NCI-H2196 (cell line): ENCODE results near the gene ANKRD42.
"Not testable (repeated sequence)": the region's sequence is repeated elsewhere in the genome, so short reads cannot be mapped to it uniquely, and the experiment has no call there.

Source experiments
- DNase-seq: peaks from one replicate; lab custom pipeline; 2025; ENCODE audit not compliant: unreplicated experiment; lab: John Stamatoyannopoulos, UW

ANKRD42 gene

GRCh38 chr11:83172551-83172950 lies 21.0 kb upstream of the ANKRD42 start:
- DNase-seq: no peak

DNA sequence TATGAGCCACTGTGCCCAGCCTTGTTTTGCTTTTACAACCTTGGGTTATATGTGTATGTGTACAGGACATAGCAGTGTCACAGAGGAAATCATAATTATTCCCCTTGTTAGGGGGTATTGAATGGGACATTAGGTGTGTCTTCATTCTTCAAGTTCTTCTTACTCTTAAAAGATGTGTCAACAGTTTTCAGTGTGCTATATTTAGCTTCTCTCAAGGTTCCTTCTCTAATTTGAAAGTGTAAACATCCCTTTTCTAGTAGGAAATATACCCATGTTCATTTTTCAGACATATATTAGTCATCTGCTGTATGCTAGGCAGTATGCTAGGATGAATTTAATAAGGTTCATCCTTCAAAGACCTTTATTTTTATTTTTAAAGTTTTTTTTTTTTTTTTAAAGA lies 19.5 kb upstream of the ANKRD42 start:
- no peak for DNase-seq

GRCh38 chr11:83175815-83176214 lies 17.7 kb upstream of the ANKRD42 start:
- DNase-seq: no peak

DNA sequence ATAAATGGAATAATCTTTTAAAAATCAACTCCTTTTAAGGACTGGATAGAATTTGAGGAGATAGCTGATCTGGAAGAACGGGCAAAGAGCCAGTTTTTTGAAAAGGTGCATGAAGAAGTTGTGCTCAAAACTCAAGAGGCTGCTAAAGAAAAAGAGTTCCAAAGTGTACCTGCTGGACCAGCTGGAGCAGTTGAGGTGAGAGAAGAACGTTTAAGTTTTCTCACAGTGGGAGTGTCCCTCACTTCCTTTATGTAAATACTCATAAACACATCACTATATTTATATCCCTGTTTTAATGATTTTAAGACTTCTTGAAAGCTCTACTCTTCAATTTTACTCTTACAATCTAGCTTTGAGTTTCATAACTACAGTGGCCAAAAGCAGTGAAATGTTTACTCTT lies 11.7 kb upstream of the ANKRD42 start:
- DNase-seq: no peak

GRCh38 chr11:83185767-83186166 lies 7.7 kb upstream of the ANKRD42 start:
- no peak for DNase-seq

GRCh38 chr11:83187465-83187864 lies 6.0 kb upstream of the ANKRD42 start:
- no peak for DNase-seq

- no peak for DNase-seq
Measured at GRCh38 chr11:83191491-83191890, 2.0 kb upstream of the ANKRD42 start.

DNA sequence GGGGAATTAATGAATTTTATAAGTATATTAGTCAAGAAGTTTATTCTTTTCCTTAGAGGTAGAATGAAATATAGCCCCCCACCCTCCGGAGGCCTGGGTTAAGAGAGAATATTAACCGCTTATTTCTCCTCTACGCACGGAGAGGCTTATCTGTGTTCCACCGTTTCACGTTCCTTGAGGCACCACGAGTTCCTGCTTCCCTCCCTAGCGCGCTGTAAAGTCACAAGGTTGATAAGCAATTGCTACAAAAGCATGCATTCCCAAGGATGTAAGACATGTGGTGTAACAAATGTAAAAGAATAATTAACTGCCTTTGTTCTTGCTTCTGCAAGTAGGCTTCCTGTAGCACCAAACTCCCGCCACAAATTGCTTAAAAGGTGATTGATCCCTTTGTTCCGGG lies 1.5 kb upstream of the ANKRD42 start:
- DNase-seq: no peak

GRCh38 chr11:83192606-83193245 lies 786 bp upstream of the ANKRD42 start:
- DNase-seq: no peak

GRCh38 chr11:83194281-83195142 lies 1.0 kb downstream of the ANKRD42 start:
- no peak for DNase-seq

DNA sequence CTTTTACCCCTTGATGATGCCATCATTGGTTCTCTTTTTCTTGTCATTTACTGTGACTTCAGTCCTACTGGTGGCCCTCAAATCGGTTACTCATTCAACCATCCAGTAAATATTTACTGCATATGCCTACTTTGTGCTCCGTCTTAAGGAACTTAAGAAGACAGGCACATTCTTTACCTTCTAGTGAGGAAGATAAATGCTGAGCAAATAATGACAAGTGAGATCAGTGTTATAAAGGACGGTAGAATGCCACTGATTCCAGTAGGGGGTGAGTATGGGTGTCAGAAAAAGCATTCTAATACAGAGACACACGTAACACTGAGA lies 1.6 kb downstream of the ANKRD42 start:
- DNase-seq: no peak

DNA sequence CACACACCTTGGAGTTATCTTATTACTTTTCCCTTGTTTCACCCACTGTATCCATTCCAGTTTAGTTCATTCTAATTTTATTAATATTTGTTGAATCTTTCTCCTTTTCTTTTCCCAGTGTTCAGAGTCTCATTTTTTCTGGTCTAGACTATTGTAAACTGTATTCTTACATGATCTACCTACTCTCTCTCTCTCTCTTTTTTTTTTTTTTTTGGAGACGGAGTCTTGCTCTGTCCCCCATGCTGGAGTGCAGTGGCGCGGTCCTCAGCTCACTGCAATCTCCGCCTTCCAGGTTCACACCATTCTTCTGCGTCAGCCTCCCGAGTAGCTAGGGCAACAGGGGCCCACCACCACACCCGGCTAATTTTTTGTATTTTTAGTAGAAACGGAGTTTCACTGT lies 2.1 kb downstream of the ANKRD42 start:
- DNase-seq: no peak

- no peak for DNase-seq
Measured at GRCh38 chr11:83200035-83200434, 6.5 kb downstream of the ANKRD42 start.

DNA sequence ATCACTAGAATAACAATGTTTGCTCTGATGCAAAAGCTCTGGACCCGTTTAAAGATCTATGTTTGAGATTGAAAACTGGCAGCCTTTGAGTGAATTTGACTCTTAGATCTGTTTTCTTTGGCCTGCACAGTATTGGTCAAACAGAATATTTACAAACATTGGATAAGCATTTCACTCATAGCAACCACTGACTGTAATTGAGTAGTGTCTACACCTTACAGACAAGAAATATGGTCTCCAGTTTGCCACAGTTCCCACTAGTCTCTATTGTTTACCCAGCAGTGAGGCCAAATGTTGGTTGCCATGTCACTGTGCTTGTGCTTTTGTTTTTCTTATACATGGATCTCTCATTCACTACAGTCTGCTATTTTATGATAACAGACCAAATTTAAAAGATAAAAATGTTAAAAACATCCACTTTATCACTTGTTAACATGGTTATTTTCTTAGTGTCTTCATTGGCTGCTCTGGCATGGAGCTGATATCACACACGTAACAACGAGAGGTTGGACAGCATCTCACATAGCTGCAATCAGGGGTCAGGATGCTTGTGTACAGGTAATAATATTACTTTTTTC lies 12.2 kb downstream of the ANKRD42 start:
- DNase-seq: no peak

DNA sequence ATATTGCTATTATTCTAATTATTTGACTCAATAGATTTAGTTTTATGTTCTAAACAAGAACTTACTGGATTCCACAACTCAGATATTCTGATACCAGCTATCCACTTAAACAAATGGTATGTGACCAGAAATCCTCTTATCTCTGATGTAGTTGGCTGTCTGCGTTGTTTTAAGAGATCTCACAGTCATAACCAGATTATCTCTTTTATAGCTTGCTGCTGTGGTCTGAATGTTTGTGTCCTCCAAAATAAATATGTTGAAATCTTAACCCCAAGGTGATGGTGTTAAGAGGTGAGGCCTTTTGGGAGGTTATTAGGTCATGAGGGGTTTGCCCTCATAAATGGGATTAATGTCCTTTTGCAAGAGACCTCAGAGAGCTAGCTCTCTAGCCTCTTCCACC lies 12.7 kb downstream of the ANKRD42 start:
- no peak for DNase-seq

- not testable (repeated sequence) for DNase-seq
Measured at GRCh38 chr11:83206771-83207382, 13.4 kb downstream of the ANKRD42 start.

GRCh38 chr11:83219095-83219494 lies 25.6 kb downstream of the ANKRD42 start:
- DNase-seq: peak; percentile 6

DNA sequence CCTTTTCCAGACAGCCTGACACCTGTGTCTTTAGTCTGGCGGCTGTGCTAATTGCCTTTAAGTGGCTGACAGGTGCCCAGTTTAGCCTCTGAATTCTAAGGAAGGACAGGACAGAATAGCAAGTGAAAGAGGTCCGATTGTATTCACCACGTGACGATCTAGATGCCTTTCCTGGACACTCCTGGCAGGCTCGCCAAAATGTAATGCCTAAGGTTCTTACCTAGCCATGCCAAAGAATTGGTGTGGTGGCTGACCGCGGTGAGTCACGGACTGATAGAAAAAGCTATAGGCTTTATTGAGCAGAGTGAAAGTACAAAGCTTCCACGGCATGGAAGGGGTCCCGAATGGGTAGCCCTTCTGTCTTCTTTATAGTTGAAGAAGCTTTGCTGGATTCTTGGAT lies 26.7 kb downstream of the ANKRD42 start:
- DNase-seq: peak; percentile 49

- DNase-seq: no peak
Measured at GRCh38 chr11:83221694-83222093, 28.2 kb downstream of the ANKRD42 start.

GRCh38 chr11:83222499-83222898 lies 29.0 kb downstream of the ANKRD42 start:
- DNase-seq: no peak

DNA sequence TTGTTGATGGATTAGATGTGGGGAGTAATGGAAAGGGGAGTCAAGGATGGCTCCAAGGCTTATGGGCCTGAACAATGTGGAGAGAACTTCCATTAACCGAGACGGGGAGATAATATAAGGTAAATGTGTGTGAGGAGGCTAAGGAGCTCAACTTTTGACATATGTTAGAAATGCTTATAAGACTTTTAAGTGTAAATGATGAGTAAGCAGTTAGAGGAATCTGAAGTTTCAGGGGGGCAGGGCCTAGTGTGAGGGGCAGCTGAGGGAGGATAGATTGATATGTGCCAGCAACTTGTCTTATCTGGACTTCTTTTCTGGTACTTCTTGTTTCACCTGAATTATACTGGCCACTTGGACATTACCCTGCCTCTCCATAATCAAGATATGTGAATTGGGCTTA lies 29.9 kb downstream of the ANKRD42 start:
- DNase-seq: no peak

DNA sequence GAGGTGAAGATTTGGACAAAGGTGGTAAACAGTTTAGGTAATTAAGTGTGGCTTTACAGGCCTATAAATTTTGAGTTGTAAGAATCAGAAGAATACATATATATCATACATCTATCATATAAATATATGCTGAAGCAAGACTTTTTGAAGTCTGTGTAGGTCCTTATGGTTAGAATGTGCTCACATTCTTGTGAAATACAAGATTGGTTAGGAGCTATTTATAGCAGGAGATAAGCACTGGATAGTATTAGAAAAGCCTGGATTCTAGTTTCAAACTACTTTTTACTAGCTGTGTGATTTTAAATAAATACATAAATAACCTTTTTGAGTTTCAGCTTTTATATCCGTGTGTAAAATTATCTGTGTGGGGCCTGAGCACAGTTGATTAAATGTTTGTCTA lies 42.3 kb downstream of the ANKRD42 start:
- DNase-seq: no peak
